ENCODE results near the gene LPAR6.

The LPAR6 gene

GRCh38 chr13:48386816-48387215, 26.1 kb downstream of the LPAR6 start:
- no peak for DNase-seq (ENCODE audit: low read depth, low spot score)
- no peak overlapping the region for H3K4me3 ChIP-seq (ENCODE audit: low read depth, low read length)
- in situ Hi-C loops (cut with HindIII; ENCODE audit: low sequenced_read_pairs) = no loop called here
- no peak for TF ChIP-seq CTCF (IDR thresholded peaks at IDR 0.05; ENCODE audit: low read depth, low read length)

- no peak for TF ChIP-seq CTCF (IDR thresholded peaks at IDR 0.05; ENCODE audit: low read depth, low read length)
- in situ Hi-C loops (cut with HindIII; ENCODE audit: low sequenced_read_pairs) = no loop called here
- no peak overlapping the region for H3K4me3 ChIP-seq (ENCODE audit: low read depth, low read length)
- DNase-seq (ENCODE audit: low read depth, low spot score) = no peak
Measured at GRCh38 chr13:48383384-48383783, 29.5 kb downstream of the LPAR6 start.

GRCh38 chr13:48380581-48380980, 32.3 kb downstream of the LPAR6 start:
- DNase-seq (ENCODE audit: low read depth, low spot score) = no peak
- H3K4me3 ChIP-seq (ENCODE audit: low read depth, low read length) = no peak overlapping the region
- TF ChIP-seq CTCF (IDR thresholded peaks at IDR 0.05; ENCODE audit: low read depth, low read length) = no peak
- in situ Hi-C loops (cut with HindIII; ENCODE audit: low sequenced_read_pairs) = no loop called here

GRCh38 chr13:48377857-48378256, 35.1 kb downstream of the LPAR6 start:
- TF ChIP-seq CTCF (IDR thresholded peaks at IDR 0.05; ENCODE audit: low read depth, low read length) = no peak
- no peak for DNase-seq (ENCODE audit: low read depth, low spot score)
- no peak overlapping the region for H3K4me3 ChIP-seq (ENCODE audit: low read depth, low read length)
- in situ Hi-C loops (cut with HindIII; ENCODE audit: low sequenced_read_pairs) = no loop called here

- no peak for DNase-seq (ENCODE audit: low read depth, low spot score)
- in situ Hi-C loops (cut with HindIII; ENCODE audit: low sequenced_read_pairs) = no loop called here
- TF ChIP-seq CTCF (IDR thresholded peaks at IDR 0.05; ENCODE audit: low read depth, low read length) = no peak
- no peak overlapping the region for H3K4me3 ChIP-seq (ENCODE audit: low read depth, low read length)
Measured at GRCh38 chr13:48370815-48371214, 42.1 kb downstream of the LPAR6 start.

- H3K4me3 ChIP-seq (ENCODE audit: low read depth, low read length) = no peak overlapping the region
- TF ChIP-seq CTCF (IDR thresholded peaks at IDR 0.05; ENCODE audit: low read depth, low read length) = no peak
- in situ Hi-C loops (cut with HindIII; ENCODE audit: low sequenced_read_pairs) = no loop called here
- no peak for DNase-seq (ENCODE audit: low read depth, low spot score)
Measured at GRCh38 chr13:48369988-48370387, 42.9 kb downstream of the LPAR6 start.
